ENCODE results near the gene PTPRD.

DNA sequence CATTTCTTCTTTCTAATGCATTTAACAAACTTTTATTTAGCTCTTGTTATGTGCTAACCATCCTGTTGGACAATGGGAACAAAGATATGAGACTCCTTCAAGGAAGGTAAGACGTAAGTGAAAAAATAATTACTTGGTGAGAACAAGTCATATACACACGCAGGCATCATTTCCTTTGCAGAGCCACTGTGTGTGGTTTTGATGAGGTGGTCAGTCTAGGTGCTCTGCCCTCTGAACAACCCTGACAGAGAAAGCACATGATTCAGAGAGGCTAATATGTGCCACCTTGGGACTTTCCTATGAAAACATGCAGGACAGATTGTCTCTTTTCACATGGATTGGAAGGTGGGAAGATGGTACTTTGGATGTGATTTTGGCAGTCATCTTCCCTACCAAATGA is 1650.7 kb downstream of the PTPRD start:
- TF ChIP-seq, protein P1, sequence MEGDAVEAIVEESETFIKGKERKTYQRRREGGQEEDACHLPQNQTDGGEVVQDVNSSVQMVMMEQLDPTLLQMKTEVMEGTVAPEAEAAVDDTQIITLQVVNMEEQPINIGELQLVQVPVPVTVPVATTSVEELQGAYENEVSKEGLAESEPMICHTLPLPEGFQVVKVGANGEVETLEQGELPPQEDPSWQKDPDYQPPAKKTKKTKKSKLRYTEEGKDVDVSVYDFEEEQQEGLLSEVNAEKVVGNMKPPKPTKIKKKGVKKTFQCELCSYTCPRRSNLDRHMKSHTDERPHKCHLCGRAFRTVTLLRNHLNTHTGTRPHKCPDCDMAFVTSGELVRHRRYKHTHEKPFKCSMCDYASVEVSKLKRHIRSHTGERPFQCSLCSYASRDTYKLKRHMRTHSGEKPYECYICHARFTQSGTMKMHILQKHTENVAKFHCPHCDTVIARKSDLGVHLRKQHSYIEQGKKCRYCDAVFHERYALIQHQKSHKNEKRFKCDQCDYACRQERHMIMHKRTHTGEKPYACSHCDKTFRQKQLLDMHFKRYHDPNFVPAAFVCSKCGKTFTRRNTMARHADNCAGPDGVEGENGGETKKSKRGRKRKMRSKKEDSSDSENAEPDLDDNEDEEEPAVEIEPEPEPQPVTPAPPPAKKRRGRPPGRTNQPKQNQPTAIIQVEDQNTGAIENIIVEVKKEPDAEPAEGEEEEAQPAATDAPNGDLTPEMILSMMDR (IDR thresholded peaks at IDR 0.05; ENCODE audit: low read depth, low read length, poor library complexity, severe bottlenecking): no peak
- TF ChIP-seq EZH2phosphoT487 (IDR thresholded peaks at IDR 0.05; ENCODE audit: borderline replicate concordance, low read length): no peak

All from DOHH2 (cell line).